IPS-NIHi7 (cell line): ENCODE measurements around the gene KAT6B.
A peak's percentile ranks its signal among the peaks of the same experiment; 100 is the strongest.

Source experiments
- DNase-seq: peaks from one replicate; pipeline ENCODE4 v3.0.0; 2012; ENCODE audit warnings: mixed read lengths; ENCODE audit errors: extremely low spot score

KAT6B gene

DNA sequence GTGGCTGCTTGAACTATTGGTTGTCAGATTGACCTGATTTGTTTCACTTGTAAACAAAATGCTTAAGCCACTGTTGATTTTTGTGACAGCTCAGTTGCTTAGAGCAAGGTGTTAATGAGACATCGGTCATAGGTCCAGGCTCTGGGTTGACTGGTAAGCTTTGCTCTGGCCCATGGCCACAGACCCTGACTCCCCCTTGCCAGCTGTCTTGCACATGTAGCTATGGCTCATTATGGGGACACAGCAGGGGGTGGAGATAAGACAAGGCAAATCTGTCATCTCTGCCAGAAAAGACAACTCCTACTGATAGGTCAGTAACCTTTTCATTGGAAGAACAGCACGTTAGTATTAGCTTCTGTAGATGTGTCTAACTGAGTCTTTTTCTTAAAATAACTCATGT lies 95.3 kb downstream of the KAT6B start:
- peak; percentile 29 for DNase-seq

- no peak for DNase-seq
These were observed 96.5 kb downstream of the KAT6B start for GRCh38 chr10:74922921-74923320.

GRCh38 chr10:74923556-74923955 lies 97.2 kb downstream of the KAT6B start:
- DNase-seq = no peak

DNA sequence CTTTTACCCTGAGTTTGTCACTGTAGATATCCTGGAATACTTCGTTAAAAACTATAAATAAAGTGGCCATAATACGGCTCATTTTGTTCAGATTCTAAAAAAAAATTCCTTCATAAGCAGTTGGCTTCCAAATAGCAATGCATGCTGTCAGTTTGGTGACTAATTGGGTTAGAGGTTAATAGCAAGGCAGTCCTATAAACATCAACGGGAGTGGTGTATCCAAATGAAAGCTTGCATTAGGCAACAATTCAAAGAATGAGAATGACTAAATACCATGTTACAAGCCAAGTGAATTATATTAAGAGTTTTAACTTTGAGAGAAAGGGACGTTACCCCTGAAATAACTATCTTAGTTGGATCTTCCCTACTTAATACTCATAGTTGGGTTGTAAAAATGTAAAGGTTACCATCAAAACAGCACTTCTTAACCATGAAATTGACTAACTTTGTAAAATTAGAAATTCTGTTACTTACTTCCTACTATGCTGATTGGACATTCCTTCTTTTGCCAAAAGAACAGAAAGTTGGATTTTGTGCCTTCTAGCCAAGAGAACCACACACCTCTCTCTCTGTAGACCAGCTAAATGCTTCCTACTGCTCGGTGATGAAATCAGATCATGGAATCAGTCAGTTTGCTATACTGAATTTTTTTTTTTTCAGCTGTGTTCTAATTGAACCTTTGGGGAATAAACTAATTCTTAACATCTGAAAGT lies 98.0 kb downstream of the KAT6B start:
- no peak for DNase-seq

DNA sequence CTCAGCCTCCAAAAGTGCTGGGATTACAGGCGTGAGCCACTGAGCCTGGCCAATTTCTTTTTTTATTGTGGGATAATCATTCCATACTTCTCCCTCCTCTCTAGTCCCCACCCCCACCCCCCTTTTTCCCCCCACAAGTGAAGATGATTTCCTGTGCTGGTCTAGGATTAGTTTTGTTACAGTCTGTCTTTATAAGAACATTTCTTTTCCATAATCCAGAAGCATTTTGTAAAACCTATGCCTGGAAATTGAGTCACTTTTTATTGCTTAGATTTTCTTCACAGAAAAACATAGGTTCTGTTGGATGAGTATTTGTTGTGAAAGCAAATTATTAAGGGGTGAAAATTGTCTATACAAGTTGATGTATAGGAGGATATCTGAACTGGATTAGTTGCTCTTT lies 98.9 kb downstream of the KAT6B start:
- DNase-seq = no peak

DNA sequence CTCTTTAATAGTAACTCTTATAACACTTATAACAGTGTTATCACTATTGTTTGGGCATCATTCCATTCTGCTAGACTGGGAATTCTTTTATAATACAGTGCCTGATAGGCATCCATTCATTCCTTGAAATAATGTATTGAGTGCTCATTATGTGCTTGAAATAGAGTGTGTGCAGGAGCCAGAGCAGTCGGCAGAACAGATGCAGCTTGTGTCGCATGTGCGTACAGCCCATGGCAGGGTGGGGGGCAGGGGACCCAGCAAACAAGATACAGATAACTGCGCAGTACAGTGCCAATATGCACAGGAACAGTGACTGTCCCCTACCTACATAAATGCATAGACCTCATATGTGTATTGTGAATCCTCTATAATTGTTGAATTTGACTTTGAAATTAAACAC lies 99.3 kb downstream of the KAT6B start:
- no peak for DNase-seq

DNA sequence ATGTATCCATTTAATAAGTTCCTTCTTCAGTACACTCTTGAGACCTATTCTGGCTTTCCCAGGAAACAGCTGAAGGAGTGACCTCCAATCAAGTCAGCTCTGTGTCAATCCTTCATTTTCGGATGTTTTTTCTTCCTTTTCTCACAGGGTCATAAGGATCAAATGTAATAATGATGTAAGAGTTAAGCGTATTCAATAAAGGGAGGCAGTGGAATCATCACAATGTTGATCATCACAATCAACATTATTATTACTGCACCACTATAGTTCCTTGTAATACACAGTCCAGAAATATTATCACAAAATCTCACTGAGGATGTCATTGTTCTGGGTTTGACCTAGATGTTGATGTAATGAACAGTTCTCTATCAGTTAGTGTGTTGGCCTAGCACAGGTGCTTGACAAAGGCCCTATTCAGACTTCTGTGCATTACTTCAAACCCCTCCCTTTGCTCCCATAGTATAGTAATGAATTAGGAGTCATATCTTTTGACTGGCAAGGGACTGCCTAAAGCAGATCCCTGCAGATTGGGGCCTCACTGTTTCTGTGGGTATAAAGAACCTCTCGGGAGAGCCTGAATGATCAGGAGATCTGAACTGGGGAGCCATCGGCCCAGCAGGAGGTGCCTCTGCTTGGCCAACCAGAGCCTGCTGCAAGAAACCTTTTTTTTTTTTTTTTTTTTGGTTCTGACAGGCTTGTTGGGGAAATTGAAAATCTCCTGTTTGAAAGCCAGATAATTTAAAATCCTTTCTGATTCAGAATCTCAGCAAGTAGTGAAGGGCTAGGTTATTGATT lies 100.6 kb downstream of the KAT6B start:
- no peak for DNase-seq

DNA sequence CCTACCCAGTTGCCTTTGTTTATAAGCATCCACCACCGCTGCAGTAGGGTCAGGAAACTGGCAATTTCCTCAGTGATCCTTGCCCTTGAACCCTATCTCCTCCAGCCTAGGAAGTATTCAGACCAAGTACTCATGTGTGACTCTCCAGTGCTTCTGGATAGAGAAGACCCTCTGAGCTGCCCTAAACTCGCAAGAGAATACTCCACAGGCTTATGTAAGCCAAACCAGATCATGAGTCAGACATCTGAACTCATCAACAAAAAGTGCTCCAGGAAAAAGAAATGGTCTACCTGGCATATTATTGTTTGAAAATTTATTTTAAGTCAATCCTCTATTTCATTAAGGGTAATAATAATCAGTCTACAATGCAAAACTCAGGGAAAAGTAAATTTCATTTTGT lies 101.3 kb downstream of the KAT6B start:
- DNase-seq = no peak

- DNase-seq = no peak
These were observed 102.4 kb downstream of the KAT6B start for GRCh38 chr10:74928742-74929191.

GRCh38 chr10:74929197-74929596 lies 102.8 kb downstream of the KAT6B start:
- DNase-seq = no peak

DNA sequence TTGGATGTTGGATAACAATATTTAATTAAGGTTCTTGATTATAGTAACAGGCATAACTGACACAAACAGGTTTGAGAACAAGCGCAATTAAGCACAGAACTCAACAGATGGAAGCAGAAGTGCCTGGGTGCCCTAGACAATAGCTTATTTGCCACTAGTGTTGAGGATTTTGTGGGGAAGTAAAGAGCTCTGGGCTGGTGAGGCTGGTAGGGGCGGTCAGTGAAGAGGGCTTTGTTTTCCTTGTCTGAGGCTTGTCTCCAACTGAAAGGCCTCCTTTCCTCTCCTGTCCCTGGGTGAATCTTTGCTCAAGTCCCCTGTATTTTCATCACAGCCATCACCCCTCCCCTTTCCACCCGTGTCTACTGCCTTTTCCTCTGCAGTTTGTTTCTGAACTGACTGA lies 104.6 kb downstream of the KAT6B start:
- no peak for DNase-seq

DNA sequence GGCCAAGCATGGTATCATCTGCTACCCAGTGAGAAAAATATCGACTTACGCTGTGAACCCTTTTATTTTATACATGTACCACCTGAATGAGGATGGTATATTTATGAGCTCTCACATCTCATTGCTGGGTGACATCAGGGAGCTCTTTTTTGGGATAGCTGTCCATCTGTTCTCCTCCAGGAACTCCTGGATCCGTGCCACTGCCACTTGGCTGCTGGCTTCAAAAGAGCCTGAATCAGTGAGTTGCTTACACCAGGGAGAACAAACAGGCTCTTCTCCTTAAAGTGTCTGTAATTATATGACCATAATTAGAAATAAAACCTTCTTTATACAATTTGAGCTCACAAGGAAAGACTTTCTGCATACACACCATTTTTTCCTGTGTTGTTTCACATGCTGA lies 106.2 kb downstream of the KAT6B start:
- no peak for DNase-seq

DNA sequence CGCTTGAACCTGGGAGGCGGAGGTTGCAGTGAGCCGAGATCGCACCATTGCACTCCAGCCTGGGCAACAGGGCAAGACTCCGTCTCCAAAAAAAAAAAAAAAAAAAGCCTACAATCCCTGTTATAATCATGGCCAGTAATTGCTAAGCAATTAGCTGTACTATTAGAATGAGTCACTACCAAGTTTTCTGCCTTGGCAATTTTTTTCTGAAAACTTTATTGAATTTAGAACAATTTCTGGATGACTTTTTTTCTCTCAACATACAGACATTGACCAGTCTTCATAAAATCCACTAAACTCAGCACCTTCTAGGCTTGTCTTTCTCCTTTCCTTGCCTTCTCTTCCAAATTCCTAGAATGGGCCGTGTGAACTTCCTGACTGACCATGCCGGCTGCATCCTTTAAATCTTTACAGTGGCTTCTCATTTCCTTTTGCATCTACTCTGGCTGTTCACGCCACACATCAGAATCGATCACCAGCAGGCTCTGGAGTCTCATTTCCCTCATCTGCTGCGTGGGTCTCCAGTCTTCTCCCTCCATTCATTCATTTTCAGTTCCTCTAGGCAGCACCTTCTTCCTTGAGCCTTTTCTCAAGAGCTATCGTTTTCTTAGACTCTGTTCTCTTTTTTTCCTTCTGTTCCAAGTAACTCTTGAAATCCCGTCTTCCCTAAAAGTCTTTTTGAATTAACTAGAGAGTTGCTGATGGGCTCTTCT lies 107.9 kb downstream of the KAT6B start:
- DNase-seq = no peak

DNA sequence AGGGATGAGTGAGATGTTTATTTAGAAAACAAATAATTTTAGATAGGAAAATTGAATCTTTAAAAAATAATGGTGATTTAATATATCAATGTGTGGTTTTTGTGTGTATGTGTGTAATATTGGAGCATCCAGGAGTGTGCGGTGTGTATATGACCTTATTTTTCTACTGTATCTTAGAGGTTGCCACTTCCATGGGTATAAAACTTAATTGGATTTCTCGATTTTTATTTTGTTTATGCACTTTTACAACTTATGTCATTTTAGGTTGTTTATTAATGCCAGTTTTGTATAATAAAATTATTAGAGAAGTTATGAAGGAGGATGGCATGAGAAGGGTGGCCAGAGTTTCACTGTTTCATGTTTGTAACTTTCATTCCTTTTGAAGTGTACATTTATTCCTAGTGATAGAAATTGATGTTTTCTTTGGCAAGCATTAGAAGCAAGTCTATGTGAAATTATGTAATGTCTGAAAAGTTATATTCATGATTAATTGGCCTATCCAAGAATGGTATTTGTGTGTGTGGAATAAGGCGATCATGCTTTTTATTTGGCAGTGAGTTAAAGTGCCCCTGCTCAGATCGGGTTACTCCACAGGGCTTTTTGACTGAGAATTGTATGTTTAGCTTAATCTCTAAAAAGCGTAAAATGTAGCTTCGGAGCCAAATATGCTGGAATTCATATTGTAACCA lies 110.3 kb downstream of the KAT6B start:
- DNase-seq = no peak

DNA sequence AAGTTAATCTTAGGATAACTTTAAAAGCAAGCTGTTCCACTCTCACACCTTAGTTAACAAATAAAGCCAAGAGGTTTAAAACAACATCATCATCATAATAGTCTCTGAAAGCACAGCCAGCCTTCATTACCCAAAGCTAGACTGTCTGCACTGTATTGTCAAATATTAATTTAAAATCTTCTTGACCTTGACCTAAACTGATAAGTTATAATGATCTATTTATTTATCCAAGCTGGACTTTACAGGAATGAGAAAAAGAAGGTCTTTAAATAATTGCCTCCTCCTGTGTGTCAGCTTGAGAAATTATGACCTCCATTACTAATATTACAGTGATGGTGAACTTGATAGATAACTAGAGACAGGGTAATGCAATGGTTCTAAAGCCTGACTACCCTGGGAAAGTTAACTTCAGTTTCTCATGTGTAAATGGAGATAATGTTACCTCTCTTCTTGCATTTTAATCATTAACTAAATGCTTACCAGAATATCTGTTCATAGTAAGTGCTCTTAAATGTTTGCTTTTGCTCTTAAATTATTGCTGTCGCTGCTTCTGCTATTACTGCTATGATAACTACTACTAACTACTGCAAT lies 111.0 kb downstream of the KAT6B start:
- no peak for DNase-seq

GRCh38 chr10:74944205-74944604 lies 117.8 kb downstream of the KAT6B start:
- DNase-seq = no peak

GRCh38 chr10:74947781-74948401 lies 121.5 kb downstream of the KAT6B start:
- no peak for DNase-seq

GRCh38 chr10:74949034-74949832 lies 122.8 kb downstream of the KAT6B start:
- no peak for DNase-seq

DNA sequence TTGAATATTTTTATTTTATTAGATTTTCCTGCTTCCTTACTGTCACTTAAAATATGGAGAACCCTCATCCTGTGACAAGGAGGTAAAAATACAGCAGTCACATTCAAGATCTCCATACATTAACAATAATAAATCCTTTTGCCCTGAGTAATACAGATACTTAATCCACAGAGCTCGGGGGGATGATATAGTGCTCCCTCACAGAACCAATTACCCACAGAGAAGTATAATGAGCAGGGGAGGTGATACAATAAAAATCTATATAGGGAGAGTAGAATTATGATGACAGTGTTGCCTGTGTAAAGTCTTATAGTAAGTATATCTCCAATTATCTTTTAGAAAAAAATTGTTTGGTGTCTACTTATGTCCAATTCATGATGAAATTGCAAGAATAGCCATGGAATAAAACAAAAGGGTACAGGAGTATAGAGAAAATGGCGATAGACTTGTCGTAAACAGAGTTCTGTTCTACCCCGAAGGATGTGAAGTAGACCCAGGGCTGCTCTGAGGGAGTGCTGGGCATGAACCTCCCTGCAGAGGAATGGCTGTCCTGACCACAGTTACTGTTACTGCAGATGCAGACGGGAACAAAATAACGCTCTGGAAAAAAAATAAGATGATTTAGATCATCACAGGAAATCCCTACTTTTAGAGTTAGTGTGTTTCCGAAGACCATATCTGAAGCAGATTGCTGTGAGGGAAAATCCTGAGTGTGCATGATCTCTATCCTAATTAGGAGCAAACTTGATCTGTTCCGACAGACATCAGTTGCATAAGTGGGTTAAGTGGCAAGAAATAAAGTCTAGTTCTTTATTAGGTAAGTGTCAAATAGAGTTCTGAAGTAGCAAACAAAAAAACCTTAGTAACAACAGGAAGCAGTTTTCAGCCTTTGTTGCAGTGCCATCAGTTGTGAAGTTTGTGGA lies 123.7 kb downstream of the KAT6B start:
- DNase-seq = no peak
